Left cardiac atrium (tissue), 4 donors: ENCODE results near the gene MED29. TPM values are rescaled to one million over a fixed set of nuclear protein-coding genes. Genes with fewer than 3 reads are reported as not detected.

Source experiments
- ATAC-seq, 2 donors: fragments of 200-7000 bp; cut with Tn5 transposase; one replicate each; pipeline ENCODE4 v1.9.1; 2020; ENCODE audit warnings: mild to moderate bottlenecking in 2 of 2, moderate library complexity in 2 of 2
- DNase-seq: peaks from one replicate; pipeline ENCODE4 v3.0.0-alpha.2; 2020
- intact Hi-C, 2 donors: fragments of 100-400 bp; cut with DNase I; formaldehyde crosslinking; loops; one replicate each; pipeline versions ENCODE4 v1.14.1 to v1.15.1; 2022 to 2023
- total RNA-seq, 2 donors: library from RNA; stranded (reverse); fragmentation: NEBNext Ultra II Directional; extraction: Animal tissue kit (Norgen Biotek cat#: 25700); gene quantifications; one replicate each; pipeline ENCODE4 v1.2.1, GENCODE V29; 2021
- donor health status: DM: no; HTN: yes; CAD: no.
- donor health status: DM: no; HTN: yes; CAD: no; lungs with severe emphysema.
- donor health status: DM: yes; HTN: yes; CAD: no.
- donor health status: Dilated cardiomyopathy.

The MED29 gene
- total RNA-seq, 2 donors from 2014 or later = 21.3 to 25.1 TPM

GRCh38 chr19:39407660-39408391, 16.6 kb downstream of the MED29 start:
- intact Hi-C loops = no loop called here
- DNase-seq (peak; percentile 64), ATAC-seq (no peak)

- ATAC-seq (no peak), DNase-seq (no peak)
- intact Hi-C loops = no loop called here
These were observed 17.4 kb downstream of the MED29 start for GRCh38 chr19:39408392-39409207.

GRCh38 chr19:39409208-39410016, 18.2 kb downstream of the MED29 start:
- peak; percentile 28 for ATAC-seq
- intact Hi-C loops = no loop called here
- peak; percentile 94 for DNase-seq

GRCh38 chr19:39410017-39410830, 19.0 kb downstream of the MED29 start:
- ATAC-seq (peak; percentile 26 to 27), DNase-seq (peak; percentile 90)
- intact Hi-C loops = no loop called here

GRCh38 chr19:39410831-39411080, 19.6 kb downstream of the MED29 start:
- DNase-seq (no peak), ATAC-seq (no peak)
- intact Hi-C loops = no loop called here

- ATAC-seq (no peak), DNase-seq (peak; percentile 58)
- intact Hi-C loops = no loop called here
These were observed 20.1 kb downstream of the MED29 start for GRCh38 chr19:39411081-39411831.

GRCh38 chr19:39411832-39412099, 20.6 kb downstream of the MED29 start:
- intact Hi-C loops = loop anchor here in 1 of 2 donors (1.0 kb wide), 1 partner anchor 14 kb away; no protein-coding TSS in a partner anchor
- ATAC-seq = peak; percentile 20 to 34

GRCh38 chr19:39412100-39412866, 21.1 kb downstream of the MED29 start, which contains the start of gene PLEKHG2:
PLEKHG2 (plus strand) TSS chr19:39412669; CDS start chr19:39414087, 1,418 bp downstream.
- intact Hi-C loops = loop anchor here in 1 of 2 donors (1.0 kb wide), 1 partner anchor 15 kb away; no protein-coding TSS in a partner anchor
- DNase-seq (peak; percentile 97), ATAC-seq (peak; percentile 61 to 64)

More at GRCh38 chr19:39411832-39412099, 20.6 kb downstream of the MED29 start:
- peak; percentile 92 for DNase-seq

GRCh38 chr19:39412867-39413271, 21.7 kb downstream of the MED29 start:
- ATAC-seq (no peak), DNase-seq (no peak)
- intact Hi-C loops = loop anchor here in 1 of 2 donors (1.0 kb wide), 1 partner anchor 16 kb away; no protein-coding TSS in a partner anchor

GRCh38 chr19:39413272-39413910, 22.2 kb downstream of the MED29 start:
- intact Hi-C loops = no loop called here
- ATAC-seq = peak; percentile 2 to 13
- peak; percentile 78 for DNase-seq

GRCh38 chr19:39413911-39414608, 22.9 kb downstream of the MED29 start:
- DNase-seq (peak; percentile 46), ATAC-seq (no peak)
- intact Hi-C loops = no loop called here

GRCh38 chr19:39415111-39416046, 24.2 kb downstream of the MED29 start:
- ATAC-seq (no peak), DNase-seq (peak; percentile 37)
- intact Hi-C loops = loop anchor here in 1 of 2 donors (2.0 kb wide), 1 partner anchor 17 kb away; no protein-coding TSS in a partner anchor

- DNase-seq = no peak
- ATAC-seq = no peak
- intact Hi-C loops = loop anchor here in 1 of 2 donors (2.0 kb wide), 1 partner anchor 16 kb away; no protein-coding TSS in a partner anchor
These were observed 25.3 kb downstream of the MED29 start for GRCh38 chr19:39416152-39417120.
